ENCODE data around the gene PPARG. TPM values are rescaled to one million over a fixed set of nuclear protein-coding genes. Genes with fewer than 3 reads are reported as not detected.

PPARG gene
- total RNA-seq, 1 donor from 2014 or later = not detected

DNA sequence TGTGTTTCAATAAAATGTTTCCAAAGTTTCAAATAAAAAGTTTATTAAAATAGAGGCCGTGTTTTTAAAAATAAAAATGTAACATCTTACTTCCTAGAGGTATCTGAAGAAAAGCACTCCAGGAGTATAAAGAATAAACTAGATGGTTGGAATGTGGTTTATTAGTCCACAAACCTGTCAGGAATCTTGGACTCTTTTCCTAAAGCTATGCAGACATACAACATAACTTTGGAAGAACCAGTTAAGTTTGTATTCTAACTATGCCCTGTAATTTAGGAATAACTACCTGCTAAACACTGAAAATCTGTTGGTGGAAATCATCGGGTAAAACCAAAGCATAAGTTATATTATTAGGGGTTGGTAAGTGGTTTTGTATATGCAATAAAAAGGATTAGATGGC, 51.6 kb downstream of the PPARG start:
- H3K4me3 Mint-ChIP-seq = no peak overlapping the region
- no peak overlapping the region for H3K27ac Mint-ChIP-seq (ENCODE audit: unreplicated experiment)
- TF ChIP-seq, protein P1, sequence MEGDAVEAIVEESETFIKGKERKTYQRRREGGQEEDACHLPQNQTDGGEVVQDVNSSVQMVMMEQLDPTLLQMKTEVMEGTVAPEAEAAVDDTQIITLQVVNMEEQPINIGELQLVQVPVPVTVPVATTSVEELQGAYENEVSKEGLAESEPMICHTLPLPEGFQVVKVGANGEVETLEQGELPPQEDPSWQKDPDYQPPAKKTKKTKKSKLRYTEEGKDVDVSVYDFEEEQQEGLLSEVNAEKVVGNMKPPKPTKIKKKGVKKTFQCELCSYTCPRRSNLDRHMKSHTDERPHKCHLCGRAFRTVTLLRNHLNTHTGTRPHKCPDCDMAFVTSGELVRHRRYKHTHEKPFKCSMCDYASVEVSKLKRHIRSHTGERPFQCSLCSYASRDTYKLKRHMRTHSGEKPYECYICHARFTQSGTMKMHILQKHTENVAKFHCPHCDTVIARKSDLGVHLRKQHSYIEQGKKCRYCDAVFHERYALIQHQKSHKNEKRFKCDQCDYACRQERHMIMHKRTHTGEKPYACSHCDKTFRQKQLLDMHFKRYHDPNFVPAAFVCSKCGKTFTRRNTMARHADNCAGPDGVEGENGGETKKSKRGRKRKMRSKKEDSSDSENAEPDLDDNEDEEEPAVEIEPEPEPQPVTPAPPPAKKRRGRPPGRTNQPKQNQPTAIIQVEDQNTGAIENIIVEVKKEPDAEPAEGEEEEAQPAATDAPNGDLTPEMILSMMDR (conservative IDR thresholded peaks at IDR 0.05) = no peak
- H3K27me3 Mint-ChIP-seq (ENCODE audit: low read depth) = peaks cover 10% of the 10 kb centered on the region
- H3K36me3 Mint-ChIP-seq (ENCODE audit: low read depth) = no peaks in the 10 kb centered on the region
- no peaks in the 10 kb centered on the region for H3K4me1 Mint-ChIP-seq
- no peak for DNase-seq (ENCODE audit: low read depth, low spot score)
- no peaks in the 10 kb centered on the region for H3K9me3 Mint-ChIP-seq

DNA sequence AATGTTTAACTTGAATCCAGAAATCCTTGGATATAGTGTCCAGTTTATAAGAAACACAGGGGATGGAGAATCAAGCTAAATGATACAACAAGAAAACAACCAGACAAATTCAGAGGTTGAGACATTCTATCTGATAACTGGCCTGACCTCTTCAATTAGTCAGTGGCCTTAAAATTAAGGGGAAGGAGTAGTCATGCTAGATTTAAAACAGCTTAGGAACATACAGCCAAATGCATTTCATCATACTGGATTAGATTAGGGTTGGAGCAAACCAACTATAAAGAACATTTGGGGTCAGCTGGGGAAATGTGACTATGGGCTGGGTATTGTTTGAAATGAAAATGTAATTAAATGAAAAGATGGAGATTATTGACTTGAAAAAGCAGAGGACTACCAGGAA, 53.3 kb downstream of the PPARG start:
- TF ChIP-seq, protein P1 (conservative IDR thresholded peaks at IDR 0.05) = no peak
- H3K36me3 Mint-ChIP-seq (ENCODE audit: low read depth) = no peaks in the 10 kb centered on the region
- no peak for DNase-seq (ENCODE audit: low read depth, low spot score)

DNA sequence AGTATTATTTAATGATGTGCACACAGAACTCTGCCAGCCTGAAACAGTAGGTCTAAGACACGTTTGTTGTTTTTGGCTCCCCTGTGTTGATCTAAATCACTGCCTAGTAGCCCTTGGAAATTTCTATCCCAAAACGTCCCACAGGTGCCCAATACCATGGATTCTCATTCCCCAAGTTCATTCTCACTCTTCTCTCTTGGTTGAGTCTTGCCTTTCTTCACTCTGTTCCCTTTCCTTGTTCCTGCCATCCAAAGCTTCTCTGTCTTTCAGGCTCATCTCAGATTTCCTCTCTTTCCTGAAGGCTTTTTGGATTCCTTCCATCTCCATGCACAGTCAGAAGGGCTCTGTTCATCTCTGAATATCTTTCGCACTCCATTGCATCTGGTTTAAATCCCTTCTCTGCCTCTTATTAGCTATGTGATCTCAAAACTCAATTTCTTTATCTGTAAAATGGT, 54.2 kb downstream of the PPARG start:
- Mint-ChIP-seq H3K4me3 (no peak overlapping the region), H3K27me3 (ENCODE audit: low read depth) (peaks cover 17% of the 10 kb centered on the region), H3K36me3 (ENCODE audit: low read depth) (no peaks in the 10 kb centered on the region), H3K4me1 (no peaks in the 10 kb centered on the region), H3K27ac (ENCODE audit: unreplicated experiment) (no peak overlapping the region), H3K9me3 (no peaks in the 10 kb centered on the region)
- DNase-seq (ENCODE audit: low read depth, low spot score) = no peak
- TF ChIP-seq, protein P1 (conservative IDR thresholded peaks at IDR 0.05) = no peak

More for the DNA sequence above, 53.3 kb downstream of the PPARG start:
- no peaks in the 10 kb centered on the region for H3K9me3 Mint-ChIP-seq
- H3K27ac Mint-ChIP-seq (ENCODE audit: unreplicated experiment) = no peak overlapping the region
- peaks cover 12% of the 10 kb centered on the region for H3K27me3 Mint-ChIP-seq (ENCODE audit: low read depth)
- H3K4me3 Mint-ChIP-seq = no peak overlapping the region
- H3K4me1 Mint-ChIP-seq = no peaks in the 10 kb centered on the region

DNA sequence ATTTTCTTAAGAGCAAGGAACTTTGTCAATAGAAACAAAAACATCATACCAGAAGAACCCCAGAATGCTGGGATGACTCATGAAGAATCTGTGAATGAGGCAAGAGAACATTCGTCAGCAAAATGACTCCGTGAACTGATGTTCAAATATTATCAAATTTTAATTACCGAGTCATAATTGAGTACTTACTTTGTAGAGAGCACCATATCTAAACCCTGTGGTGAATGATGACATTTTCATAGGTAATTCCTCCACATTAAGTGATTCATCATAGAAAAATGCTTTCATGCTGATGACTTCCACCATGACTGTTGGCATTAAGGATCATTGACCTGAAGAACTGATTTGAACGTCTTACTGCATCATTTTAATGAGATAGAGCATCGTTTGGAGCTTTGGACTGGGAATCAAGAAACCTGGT, 56.3 kb downstream of the PPARG start:
- no peaks in the 10 kb centered on the region for H3K36me3 Mint-ChIP-seq (ENCODE audit: low read depth)
- H3K9me3 Mint-ChIP-seq = no peaks in the 10 kb centered on the region
- TF ChIP-seq, protein P1 (conservative IDR thresholded peaks at IDR 0.05) = no peak
- H3K27me3 Mint-ChIP-seq (ENCODE audit: low read depth) = peaks cover 22% of the 10 kb centered on the region
- H3K27ac Mint-ChIP-seq (ENCODE audit: unreplicated experiment) = no peak overlapping the region
- H3K4me1 Mint-ChIP-seq = no peaks in the 10 kb centered on the region
- no peak for DNase-seq (ENCODE audit: low read depth, low spot score)
- no peak overlapping the region for H3K4me3 Mint-ChIP-seq

DNA sequence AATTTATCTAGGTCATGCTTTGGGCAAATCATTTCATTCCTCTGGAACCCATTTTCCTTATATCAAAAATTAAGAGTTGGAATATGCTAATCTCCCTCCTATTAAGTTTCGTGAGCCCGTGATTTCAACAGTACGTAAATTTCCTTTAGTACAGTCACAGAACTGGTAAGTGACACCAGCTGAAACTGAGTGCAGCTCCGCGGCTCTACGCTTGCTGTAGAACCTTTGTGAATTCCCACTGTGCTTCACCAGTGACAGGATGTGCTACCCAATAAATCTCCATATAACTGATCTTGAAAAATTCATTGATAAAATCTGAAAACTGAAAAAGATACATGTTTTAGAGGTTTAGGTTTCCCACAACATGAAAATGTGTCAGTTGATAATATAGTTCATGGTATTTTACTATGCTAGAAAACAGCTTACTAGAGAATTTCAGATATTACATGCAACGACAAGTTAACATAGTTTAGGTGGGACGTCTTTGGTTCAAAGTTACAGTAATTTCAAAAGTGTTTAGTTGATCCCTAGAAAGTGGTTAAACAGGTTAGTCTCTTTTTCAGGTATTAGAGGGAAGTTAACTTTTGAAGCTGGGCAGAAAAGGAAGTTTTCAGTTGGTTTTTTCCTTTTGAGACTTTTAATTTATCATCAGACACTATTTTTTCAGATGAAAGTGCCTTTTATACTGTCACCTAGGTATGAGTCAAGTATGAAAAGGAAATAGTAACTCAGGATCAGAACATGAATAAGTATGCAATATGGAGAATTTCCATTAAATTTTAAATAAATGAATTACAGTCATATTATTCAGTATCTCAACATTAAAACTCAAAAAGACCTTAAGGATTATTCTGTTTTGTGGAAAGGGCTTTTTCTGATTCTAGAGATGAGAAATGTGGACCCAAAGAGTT, 57.0 kb downstream of the PPARG start:
- no peak overlapping the region for H3K27ac Mint-ChIP-seq (ENCODE audit: unreplicated experiment)
- H3K4me3 Mint-ChIP-seq = no peak overlapping the region
- TF ChIP-seq, protein P1 (conservative IDR thresholded peaks at IDR 0.05) = no peak

More for the DNA sequence above, 57.0 kb downstream of the PPARG start:
- H3K36me3 Mint-ChIP-seq (ENCODE audit: low read depth) = no peaks in the 10 kb centered on the region
- H3K27me3 Mint-ChIP-seq (ENCODE audit: low read depth) = peaks cover 22% of the 10 kb centered on the region
- no peaks in the 10 kb centered on the region for H3K4me1 Mint-ChIP-seq
- DNase-seq (ENCODE audit: low read depth, low spot score) = no peak
- H3K9me3 Mint-ChIP-seq = no peaks in the 10 kb centered on the region
